Duodenal mucosa (tissue), 2 donors: ENCODE data around the gene PCDHB7.
A peak's percentile ranks its signal among the peaks of the same experiment; 100 is the strongest.
"Not testable (repeated sequence)": the region's sequence is repeated elsewhere in the genome, so short reads cannot be mapped to it uniquely, and the experiment has no call there.

Experiments
- H3K27ac ChIP-seq: one replicate; pipeline ENCODE4 v1.7.0; 2013; ENCODE audit warnings: low read depth, low read length
- H3K27me3 ChIP-seq, 2 donors: one replicate each; pipeline ENCODE4 v1.7.0; 2013; ENCODE audit warnings: low read length in 2 of 2, control low read depth in 1 of 2; ENCODE audit not compliant: insufficient read depth in 2 of 2, control insufficient read depth in 1 of 2
- H3K36me3 ChIP-seq, 2 donors: one replicate each; pipeline ENCODE4 v1.7.0; 2013; ENCODE audit warnings: low read length in 2 of 2, control low read depth in 1 of 2; ENCODE audit not compliant: insufficient read depth in 2 of 2, control insufficient read depth in 1 of 2
- H3K4me1 ChIP-seq, 2 donors: one replicate each; pipeline ENCODE4 v1.7.0; 2013; ENCODE audit warnings: low read length in 2 of 2, control low read depth in 1 of 2; ENCODE audit not compliant: insufficient read depth in 2 of 2, control insufficient read depth in 1 of 2
- H3K4me3 ChIP-seq, 2 donors: one replicate each; pipeline ENCODE4 v1.7.0; 2013; ENCODE audit warnings: low read length in 2 of 2, low read depth in 1 of 2
- H3K9ac ChIP-seq, 2 donors: one replicate each; pipeline ENCODE4 v1.7.0; 2013; ENCODE audit warnings: low read length in 2 of 2, low read depth in 1 of 2
- H3K9me3 ChIP-seq, 2 donors: one replicate each; pipeline ENCODE4 v1.7.0; 2013; ENCODE audit warnings: low read length in 2 of 2, control low read depth in 1 of 2; ENCODE audit not compliant: control insufficient read depth in 1 of 2

PCDHB7 gene

DNA sequence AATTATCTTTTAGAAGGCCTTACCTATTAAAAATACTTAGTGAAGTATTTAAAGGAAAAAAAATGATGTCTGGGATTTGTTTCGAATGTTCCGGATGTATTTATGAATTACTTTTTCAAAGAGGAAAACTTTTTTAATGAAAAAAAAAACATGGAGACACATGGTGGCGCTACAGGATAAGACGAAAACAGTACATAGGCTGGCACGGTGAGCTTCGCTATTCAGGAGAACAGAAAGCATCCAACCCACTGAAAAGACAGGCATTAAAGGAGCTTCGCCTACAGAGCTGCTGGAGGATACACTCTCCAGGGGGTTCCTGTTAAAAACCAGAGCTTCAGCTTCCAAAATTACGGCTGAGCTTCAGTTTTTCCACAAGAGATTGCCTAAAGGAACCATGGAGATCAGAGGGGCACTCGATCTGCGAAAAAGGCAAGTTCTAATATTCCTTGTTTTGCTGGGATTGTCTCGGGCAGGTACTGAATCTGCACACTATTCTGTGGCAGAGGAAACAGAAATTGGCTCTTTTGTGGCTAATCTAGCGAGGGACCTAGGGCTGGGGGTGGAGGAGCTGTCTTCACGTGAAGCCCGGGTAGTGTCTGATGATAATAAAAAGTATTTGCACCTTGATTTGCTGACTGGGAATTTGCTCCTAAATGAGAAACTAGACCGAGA, 50.8 kb downstream of the PCDHB7 start, which contains the start of gene PCDHB14:
Gene PCDHB14 (plus strand): TSS at position 232 of the 672 bp plus-strand sequence. CDS start 163 bp downstream, at position 395.
- peaks cover 8% of the 10 kb centered on the region in 2 donors for H3K9me3 ChIP-seq
- no peak within 1 kb of the TSS for H3K9ac ChIP-seq
- no peaks in the 10 kb centered on the region for H3K27me3 ChIP-seq
- no peak within 1 kb of the TSS for H3K27ac ChIP-seq
- H3K36me3 ChIP-seq = no peaks in the 10 kb centered on the region
- no peaks in the 10 kb centered on the region for H3K4me1 ChIP-seq
- H3K4me3 ChIP-seq = peak within 1 kb of the TSS; percentile 14 to 15

GRCh38 chr5:141224844-141225243, 52.4 kb downstream of the PCDHB7 start:
- H3K4me1 ChIP-seq, H3K36me3 ChIP-seq, H3K27ac ChIP-seq, H3K27me3 ChIP-seq, H3K9ac ChIP-seq, H3K4me3 ChIP-seq: not testable (repeated sequence)
- peaks cover 10 to 11% of the 10 kb centered on the region in 2 donors for H3K9me3 ChIP-seq

GRCh38 chr5:141225421-141225820, 53.0 kb downstream of the PCDHB7 start:
- not testable (repeated sequence) for H3K27me3 ChIP-seq, H3K4me3 ChIP-seq, H3K27ac ChIP-seq, H3K9ac ChIP-seq, H3K4me1 ChIP-seq, H3K36me3 ChIP-seq
- H3K9me3 ChIP-seq = peaks cover 10 to 12% of the 10 kb centered on the region in 2 donors
